ENCODE data around the gene OSBPL7.

The OSBPL7 gene

GRCh38 chr17:47820033-47820789 is 1.4 kb downstream of the OSBPL7 start:
- no peak for DNase-seq

- no peak for DNase-seq
Measured at GRCh38 chr17:47819475-47819874, 2.1 kb downstream of the OSBPL7 start.

- DNase-seq = no peak
Measured at GRCh38 chr17:47818002-47818695, 3.4 kb downstream of the OSBPL7 start.

GRCh38 chr17:47816947-47817346 is 4.6 kb downstream of the OSBPL7 start:
- no peak for DNase-seq

DNA sequence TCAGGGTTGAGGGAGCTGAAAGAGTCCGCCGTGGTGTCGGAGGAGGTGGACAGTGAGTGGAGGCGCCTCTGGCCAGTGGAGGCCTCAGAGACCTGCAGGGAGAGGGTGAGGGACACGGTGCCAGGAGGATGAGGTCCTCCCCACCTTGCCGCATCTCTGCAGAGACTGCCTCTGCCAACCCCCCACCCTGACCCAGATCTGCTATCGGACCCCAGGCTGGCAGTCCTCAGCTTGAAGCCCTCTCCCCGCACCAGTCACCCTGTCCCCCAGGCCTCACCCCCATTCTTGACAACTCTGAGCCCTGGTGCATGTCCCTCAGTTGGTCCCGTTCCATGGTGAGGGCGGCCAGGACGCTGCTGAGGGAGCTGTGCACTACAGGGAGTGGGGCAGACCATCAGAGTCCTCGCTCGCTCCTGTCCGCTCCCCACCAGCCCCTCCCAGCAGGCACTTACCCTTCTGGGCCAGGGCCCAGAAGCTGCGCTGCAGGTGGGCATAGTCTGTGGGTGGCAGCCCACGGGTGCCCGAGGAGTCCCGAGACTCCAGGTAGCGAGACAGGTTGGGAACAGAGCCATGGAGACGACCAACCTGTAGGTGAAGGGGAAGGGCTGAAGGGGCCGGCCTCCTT is 5.4 kb downstream of the OSBPL7 start:
- no peak for DNase-seq

GRCh38 chr17:47815106-47815918 is 6.3 kb downstream of the OSBPL7 start:
- no peak for DNase-seq

GRCh38 chr17:47813512-47814031 is 8.0 kb downstream of the OSBPL7 start:
- DNase-seq = no peak

DNA sequence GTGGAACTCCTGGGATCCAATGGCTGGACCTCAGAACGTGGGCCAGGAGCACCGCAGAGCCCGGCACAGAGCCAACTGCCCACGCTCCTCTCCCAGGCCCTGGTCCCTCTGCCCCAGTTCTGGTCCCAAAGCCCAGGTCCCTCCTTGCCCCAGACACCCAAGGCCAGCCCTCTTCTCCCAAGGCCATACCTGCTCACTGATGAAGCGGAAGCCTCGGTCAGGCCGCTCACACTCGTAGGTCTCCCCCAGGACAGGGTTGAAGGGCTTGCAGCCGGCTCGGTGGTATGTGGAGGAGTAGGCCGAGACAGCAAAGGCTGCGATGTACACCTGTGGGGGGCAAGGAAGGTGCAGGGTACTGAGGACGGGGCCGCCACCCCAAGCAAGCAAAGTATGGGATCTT is 8.5 kb downstream of the OSBPL7 start:
- DNase-seq = no peak

DNA sequence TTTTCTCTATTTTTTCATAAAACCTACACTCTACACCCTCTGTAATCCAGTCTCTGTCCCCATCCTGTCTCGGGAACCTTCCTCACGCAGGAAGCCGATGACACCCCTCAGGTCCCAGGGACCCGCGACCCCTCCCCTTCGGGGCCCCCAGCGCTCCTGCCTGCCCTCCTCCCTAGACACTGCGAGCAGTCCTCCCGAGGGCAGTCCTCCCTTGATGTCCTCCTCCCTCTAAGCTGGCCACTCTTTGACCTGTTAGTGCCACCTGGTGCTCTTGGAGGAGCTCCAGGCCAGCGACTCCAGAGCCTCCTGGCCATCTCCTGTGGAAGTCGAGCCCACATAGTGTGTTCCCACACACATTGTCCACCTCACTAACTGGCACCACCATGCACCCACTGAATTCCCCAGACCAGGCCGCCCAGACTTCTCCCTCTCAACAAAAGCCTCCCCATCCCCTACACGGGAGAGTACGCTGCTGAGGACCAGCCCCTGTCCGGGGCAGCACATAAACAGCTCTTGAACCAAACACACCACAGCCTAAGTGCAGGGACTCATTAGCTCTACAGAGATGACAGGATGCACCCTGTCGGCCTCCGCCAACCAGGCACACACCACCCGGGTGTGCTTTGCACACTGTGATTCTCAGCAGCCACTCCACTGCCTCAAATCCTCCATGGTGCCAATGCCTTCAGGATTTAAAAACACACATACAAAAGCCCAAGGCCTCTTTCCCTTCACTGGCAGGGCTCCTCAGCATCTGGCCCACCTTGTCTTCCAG is 9.3 kb downstream of the OSBPL7 start:
- no peak for DNase-seq

DNA sequence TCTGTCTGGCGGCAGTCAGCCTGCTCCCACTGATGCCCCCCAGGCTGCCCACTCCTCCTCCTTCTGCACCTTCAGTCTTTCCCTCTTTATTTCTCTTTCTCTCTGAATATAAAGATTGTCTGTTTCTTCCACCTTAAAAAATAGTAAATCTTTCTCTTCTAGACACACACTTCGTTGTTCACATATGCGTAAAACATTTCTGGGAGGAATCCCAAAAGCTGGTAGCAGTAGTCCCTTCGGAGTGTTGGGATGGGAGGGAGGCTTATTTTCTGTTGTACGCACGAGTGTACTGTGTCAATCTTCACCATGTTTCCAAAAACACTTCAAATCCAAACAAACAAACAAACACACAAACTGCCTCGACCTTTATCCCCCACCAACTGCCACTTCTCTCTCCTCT is 9.9 kb downstream of the OSBPL7 start:
- no peak for DNase-seq

DNA sequence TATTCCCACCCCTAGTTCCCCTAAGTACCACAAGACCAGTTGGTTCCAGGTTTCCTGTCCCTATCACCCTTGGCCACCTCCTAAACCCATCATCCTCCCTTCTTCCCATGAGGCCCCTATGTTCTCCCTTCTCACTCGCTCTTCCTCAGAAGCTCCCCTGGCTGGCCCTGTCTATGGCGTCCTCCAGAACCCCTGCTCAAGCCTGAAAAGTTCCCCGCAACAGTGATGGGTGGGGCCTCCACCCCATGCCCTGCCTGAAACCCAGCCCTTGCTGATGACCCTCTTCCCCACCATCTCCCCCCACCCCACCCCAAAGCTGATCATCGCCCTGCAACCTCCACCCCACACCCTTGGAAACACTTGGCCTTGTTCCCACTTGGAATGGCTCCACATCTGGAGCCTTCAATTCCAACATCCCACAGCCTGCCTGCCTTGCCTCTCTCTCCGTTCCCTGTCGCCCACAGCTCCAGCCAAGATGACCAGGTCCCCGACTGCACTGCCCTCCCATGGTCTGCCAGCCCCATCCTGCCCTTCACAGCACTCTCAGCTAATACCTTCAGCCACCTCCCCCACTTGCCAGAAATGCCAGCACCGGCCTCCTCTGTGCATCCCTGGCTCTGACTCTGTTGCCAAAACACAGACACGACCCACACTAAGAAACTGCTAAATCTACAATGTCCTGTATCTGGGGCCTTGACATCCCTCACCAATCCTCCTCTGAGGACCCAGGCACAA is 10.5 kb downstream of the OSBPL7 start:
- no peak for DNase-seq

- DNase-seq = no peak
Measured at GRCh38 chr17:47810200-47810821, 11.3 kb downstream of the OSBPL7 start.

GRCh38 chr17:47808830-47809480 is 12.6 kb downstream of the OSBPL7 start:
- DNase-seq = no peak

GRCh38 chr17:47808036-47808829 is 13.4 kb downstream of the OSBPL7 start:
- DNase-seq = no peak

DNA sequence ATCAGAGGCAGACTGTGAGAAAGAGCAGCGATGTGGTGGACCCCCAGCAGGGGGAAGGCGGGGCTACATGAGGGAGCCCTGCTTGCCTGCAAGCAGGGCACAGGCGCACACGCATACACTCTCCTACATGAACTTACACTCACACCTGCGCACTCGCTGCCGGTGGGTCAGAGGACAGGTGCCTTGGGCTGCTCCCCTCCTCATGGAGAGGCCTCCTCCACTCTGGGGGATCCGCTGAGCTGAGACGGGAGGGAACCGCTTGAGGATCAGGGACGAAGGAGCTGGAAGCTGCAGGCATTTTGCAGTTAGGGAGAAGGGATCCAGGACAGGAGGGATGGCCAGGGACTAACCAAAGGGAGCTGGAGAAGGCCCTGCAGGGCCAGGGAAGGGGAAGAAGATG is 14.2 kb downstream of the OSBPL7 start:
- no peak for DNase-seq

- no peak for DNase-seq
Measured at GRCh38 chr17:47806913-47807255, 14.7 kb downstream of the OSBPL7 start.

- DNase-seq = no peak
Measured at GRCh38 chr17:47806026-47806912, 15.3 kb downstream of the OSBPL7 start.

GRCh38 chr17:47804461-47804860 is 17.1 kb downstream of the OSBPL7 start:
- no peak for DNase-seq

- DNase-seq = no peak
Measured at GRCh38 chr17:47803751-47804150, 17.8 kb downstream of the OSBPL7 start.
